ENCODE measurements around the gene EP400. TPM values are rescaled to one million over a fixed set of nuclear protein-coding genes. Genes with fewer than 3 reads are reported as not detected.
A peak's percentile ranks its signal among the peaks of the same experiment; 100 is the strongest.

The EP400 gene
- total and polyA plus RNA-seq, 8 donors = 5.2 to 39.8 (median 21.6) TPM

GRCh38 chr12:131928080-131928710 is 21.5 kb upstream of the EP400 start:
- intact Hi-C loops (cut with DNase I; ENCODE audit: low total_unique reads) = no loop called here
- H3K9me3 ChIP-seq = no peaks in the 10 kb centered on the region
- peak overlapping the region; percentile 76 to 100 (median 98) for H3K4me3 ChIP-seq
- no peak for DNase-seq
- TF ChIP-seq EP300 (IDR thresholded peaks at IDR 0.05) = no peak
- peaks cover 7 to 39% (median 24%) of the 10 kb centered on the region in 4 donors for H3K4me1 ChIP-seq
- H3K36me3 ChIP-seq = peaks cover 15 to 30% (median 22%) of the 10 kb centered on the region in 4 donors
- peak overlapping the region in 4 of 5 donors; percentile 83 to 89 (median 86) for H3K27ac ChIP-seq
- 36 to 40% (median 36%) methylated on average over 33 of the region's 33 CpGs for whole genome bisulfite sequencing, 5 donors
- H3K27me3 ChIP-seq = no peaks in the 10 kb centered on the region

GRCh38 chr12:131928711-131929580 is 20.8 kb upstream of the EP400 start, which contains the start of gene PUS1:
PUS1 (plus strand) TSS chr12:131929276; CDS start chr12:131929723, 447 bp downstream.
- 0 to 1% (median 0%) methylated on average over 53 to 84 of the region's 84 CpGs for WGBS, 5 donors
- DNase-seq = peak; percentile 93 to 98
- no peaks in the 10 kb centered on the region for H3K27me3 ChIP-seq
- H3K9me3 ChIP-seq = no peaks in the 10 kb centered on the region
- H3K4me3 ChIP-seq = peak within 1 kb of the TSS; percentile 76 to 100 (median 98)
- H3K27ac ChIP-seq = peak within 1 kb of the TSS; percentile 83 to 89 (median 86)
- intact Hi-C loops (cut with DNase I; ENCODE audit: low total_unique reads) = no loop called here
- TF ChIP-seq POLR2A (IDR thresholded peaks at IDR 0.05) (no peak), POLR2AphosphoS5 (IDR thresholded peaks at IDR 0.05) (peak; percentile 85 to 97 (median 91))
- H3K4me1 ChIP-seq = peaks cover 7 to 39% (median 24%) of the 10 kb centered on the region in 4 donors
- H3K36me3 ChIP-seq = peaks cover 22 to 34% (median 28%) of the 10 kb centered on the region in 4 donors

GRCh38 chr12:131929581-131930456 is 19.9 kb upstream of the EP400 start:
- Histone ChIP-seq H3K27ac (peak overlapping the region; percentile 25 to 89 (median 86)), H3K27me3 (no peaks in the 10 kb centered on the region), H3K4me3 (peak overlapping the region; percentile 76 to 100 (median 98)), H3K9me3 (no peaks in the 10 kb centered on the region), H3K4me1 (peaks cover 7 to 35% (median 24%) of the 10 kb centered on the region in 4 donors), H3K36me3 (peaks cover 23 to 43% (median 37%) of the 10 kb centered on the region in 4 donors)
- WGBS, 5 donors = 1% methylated on average over 23 to 87 of the region's 87 CpGs
- TF ChIP-seq POLR2A (IDR thresholded peaks at IDR 0.05) (no peak), CTCF (IDR thresholded peaks at IDR 0.05) (no peak), EP300 (IDR thresholded peaks at IDR 0.05) (no peak), POLR2AphosphoS5 (IDR thresholded peaks at IDR 0.05) (no peak)
- intact Hi-C loops (cut with DNase I; ENCODE audit: low total_unique reads) = no loop called here
- peak in 1 of 2 donors; percentile 57 for DNase-seq

- DNase-seq = no peak
- WGBS, 5 donors = 73 to 87% (median 82%) methylated on average over 9 of the region's 9 CpGs
- H3K4me1 ChIP-seq = peaks cover 7 to 32% (median 24%) of the 10 kb centered on the region in 4 donors
- intact Hi-C loops (cut with DNase I; ENCODE audit: low total_unique reads) = no loop called here
- peak overlapping the region; percentile 76 to 100 (median 98) for H3K4me3 ChIP-seq
- H3K36me3 ChIP-seq = peaks cover 28 to 50% (median 44%) of the 10 kb centered on the region in 4 donors
- H3K27ac ChIP-seq = peak overlapping the region in 1 of 5 donors; percentile 89
- no peak for TF ChIP-seq POLR2A (IDR thresholded peaks at IDR 0.05)
- no peak for TF ChIP-seq CTCF (IDR thresholded peaks at IDR 0.05)
- TF ChIP-seq EP300 (IDR thresholded peaks at IDR 0.05) = no peak
- TF ChIP-seq POLR2AphosphoS5 (IDR thresholded peaks at IDR 0.05) = no peak
- H3K27me3 ChIP-seq = no peaks in the 10 kb centered on the region
- H3K9me3 ChIP-seq = no peaks in the 10 kb centered on the region
These were observed 19.2 kb upstream of the EP400 start for GRCh38 chr12:131930510-131930909.
